GM18861 (cell line): ENCODE results near the gene FGFR4.
"Not testable (repeated sequence)": the region's sequence is repeated elsewhere in the genome, so short reads cannot be mapped to it uniquely, and the experiment has no call there.

Experiments used
- ATAC-seq: cut with Tn5 transposase; IDR thresholded peaks from one replicate; pipeline ENCODE4 v1.9.1; 2021; ENCODE audit not compliant: unreplicated experiment

FGFR4 gene

DNA sequence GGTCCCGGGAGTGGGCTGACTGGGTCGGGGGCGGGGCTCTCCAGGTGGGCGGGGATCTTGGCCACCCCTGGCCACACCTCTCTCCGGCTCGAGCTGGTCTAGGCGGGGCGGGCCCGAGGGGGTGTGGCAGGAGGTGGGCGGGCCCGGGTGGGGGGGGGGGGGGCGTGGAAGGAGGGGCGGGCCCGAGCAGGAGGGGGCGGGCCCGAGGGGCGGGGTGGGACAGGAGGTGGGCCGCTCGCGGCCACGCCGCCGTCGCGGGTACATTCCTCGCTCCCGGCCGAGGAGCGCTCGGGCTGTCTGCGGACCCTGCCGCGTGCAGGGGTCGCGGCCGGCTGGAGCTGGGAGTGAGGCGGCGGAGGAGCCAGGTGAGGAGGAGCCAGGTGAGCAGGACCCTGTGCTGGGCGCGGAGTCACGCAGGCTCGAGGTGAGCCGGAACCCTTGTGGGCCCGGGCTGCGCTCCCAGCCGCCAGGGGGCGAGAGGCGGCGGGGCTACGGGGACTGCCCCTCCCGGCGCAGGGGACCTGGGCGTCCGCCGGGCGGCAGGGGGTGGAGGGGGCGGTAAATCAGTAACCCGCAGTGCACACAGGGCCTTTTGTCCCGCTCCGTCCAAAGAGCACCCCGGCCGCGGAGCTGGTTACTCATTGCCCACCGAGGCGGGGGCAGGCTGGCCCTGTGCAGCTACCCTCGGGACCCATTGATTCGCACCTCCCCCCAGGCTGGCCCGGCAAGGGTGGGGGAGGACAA is at the start of gene FGFR4:
TSS of gene FGFR4 (plus strand) at position 262 of the 744 bp plus-strand sequence. CDS start 2,688 bp downstream, outside the sequence.
- ATAC-seq = peak; percentile 63

DNA sequence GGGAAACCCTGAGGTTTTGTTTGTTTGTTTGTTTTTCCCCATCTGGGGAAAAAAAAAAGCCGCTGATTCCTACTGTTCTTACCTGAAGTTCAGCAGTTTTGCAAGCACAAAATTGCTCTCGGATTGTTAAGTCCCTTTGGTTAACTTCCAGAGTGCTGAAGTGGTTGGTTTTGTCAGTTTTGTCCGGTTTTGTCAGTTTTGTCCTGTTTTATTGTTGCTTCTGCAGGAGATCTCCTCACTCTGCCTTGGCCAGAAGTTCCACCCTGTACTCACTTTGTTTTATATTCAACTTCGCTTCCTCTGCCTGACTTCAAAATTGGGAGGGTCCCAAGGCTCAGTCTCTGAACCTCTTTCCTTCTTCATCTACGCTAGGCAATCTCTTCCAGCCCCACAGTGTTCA is 49.8 kb upstream of the FGFR4 start:
- ATAC-seq = no peak

DNA sequence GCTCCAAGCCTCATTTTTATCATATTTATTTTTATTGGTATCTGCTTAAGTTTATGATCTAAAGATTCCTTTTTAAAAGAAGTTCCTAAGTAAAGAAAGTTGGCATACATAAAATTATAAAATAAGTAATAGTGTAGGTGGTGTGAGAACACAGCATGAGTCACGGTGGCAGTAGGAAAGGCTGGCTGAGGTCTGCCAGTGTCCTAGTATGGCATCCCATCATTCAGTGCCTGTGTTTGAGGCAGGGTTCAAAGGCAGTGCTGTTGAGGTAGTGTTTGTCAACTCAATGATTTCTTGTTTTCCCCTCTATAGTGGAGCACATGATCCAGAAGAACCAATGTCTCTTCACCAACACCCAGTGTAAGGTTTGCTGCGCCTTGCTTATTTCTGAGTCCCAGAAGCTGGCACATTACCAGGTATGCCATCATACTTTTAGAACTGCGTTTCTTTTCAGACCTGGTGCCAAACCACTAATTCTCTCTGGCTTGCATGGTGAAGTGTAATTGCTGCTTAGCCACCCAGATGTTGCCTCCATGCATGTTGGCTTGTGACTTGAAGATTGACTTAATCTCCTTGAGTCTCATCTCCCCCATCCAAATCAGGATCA is 45.8 kb upstream of the FGFR4 start:
- no peak for ATAC-seq

DNA sequence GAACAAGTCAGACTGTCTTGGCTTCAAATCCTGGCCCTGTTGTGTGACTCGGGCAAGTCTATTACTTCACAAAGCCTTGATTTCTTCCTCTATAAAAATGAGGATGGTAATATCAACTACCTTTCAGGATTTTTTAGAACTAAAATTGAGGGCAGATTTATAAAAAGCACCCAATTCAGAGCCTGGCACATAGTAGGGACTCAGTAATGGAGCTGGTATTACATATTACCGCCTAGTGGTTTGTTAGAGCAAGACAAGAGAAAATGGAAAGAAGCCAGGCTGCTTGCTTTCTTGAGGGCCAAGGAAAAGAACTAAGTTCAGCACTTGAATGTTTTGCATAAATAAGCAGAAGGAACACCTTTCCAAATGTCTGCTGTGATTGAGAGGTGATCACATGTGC is 44.8 kb upstream of the FGFR4 start:
- ATAC-seq = no peak

DNA sequence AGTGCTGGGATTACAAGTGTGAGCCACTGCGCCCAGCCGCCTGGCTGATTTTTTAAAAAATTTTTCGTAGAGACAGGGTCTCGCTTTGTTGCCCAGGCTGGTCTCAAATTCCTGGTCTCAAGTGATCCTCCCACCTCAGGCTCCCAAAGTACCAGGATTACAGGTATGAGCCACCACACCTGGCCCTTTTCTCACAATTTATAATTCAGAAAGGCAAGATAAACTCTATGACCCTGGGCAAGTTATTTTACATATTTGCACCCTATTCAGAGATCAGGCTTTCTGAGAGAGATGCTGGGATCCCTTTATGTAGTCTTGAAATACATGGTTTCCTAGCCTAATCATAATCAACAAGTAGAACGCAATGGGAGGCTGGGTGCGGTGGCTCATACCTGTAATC is 43.6 kb upstream of the FGFR4 start:
- no peak for ATAC-seq

DNA sequence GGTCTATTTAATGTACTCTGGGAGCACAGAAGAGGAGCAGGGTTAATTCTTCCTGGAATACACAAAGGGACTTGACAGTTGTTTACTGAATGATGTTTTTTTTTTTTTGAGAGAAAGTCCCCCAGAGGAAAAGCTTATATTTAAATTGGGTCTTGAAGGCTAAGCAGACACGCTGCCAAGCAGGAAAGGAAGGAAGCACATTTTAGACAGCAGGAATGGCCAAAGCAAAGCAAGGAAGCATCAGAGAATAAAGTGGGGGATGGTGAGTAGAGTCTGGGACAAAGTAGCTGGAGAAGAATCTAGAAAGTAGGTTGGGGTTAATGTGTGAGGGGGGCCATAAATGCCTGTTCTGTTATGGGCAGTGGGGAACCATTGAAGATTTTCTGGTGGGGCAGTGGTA is 42.8 kb upstream of the FGFR4 start:
- no peak for ATAC-seq

DNA sequence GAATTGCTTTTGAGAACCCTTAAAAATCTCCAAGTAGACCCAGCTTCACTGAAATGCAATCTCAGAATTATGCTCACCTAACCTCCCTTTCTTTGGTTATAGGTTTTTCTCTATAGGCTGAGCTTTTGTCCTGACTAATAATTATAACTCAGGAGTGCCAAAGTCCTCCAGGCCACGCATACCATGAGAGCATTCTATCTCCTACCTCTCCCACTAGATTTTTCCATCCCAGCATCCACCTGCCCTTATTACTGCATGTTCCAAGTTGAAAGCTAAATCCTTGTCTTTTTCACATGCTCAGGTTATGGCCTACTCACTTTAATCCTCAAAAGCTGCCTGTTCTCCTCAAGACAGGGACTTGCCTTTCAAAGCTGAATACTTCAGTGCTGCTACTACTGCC is 42.1 kb upstream of the FGFR4 start:
- ATAC-seq = no peak

DNA sequence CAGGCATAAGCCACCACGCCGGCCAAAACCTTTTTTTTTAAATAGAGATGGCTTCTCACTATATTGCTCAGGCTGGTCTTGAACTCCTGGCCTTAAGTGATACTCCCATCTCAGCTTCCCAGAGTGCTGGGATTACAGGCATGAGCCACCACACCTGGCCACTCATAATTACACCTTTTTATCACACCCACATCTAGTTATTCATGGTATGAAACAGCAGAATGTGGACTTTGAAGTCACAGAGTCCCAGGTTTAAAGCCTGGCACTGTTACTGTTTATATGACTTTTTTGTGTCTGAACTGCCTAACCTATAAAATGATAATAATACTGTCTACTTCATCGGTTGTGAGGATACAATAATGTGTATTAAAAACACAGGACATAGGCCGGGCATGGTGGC is 41.1 kb upstream of the FGFR4 start:
- ATAC-seq = no peak

DNA sequence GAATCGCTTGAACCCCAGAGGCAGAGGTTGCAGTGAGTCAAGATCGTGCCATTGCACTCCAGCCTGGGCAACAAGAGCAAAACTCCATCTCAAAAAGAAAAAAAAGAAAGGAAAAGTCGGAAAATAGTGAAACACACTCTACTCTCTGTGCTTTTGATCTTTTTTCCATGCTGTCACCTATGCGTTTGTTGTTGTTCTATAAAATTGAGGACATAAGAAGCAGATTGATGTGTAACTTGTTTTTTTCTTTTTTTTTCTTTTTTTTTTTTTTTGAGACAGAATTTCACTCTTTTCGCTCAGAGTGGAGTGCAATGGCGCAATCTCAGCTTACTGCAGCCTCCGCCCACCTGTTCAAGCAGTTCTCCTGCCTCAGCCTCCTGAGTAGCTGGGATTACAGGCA is 38.2 kb upstream of the FGFR4 start:
- not testable (repeated sequence) for ATAC-seq

DNA sequence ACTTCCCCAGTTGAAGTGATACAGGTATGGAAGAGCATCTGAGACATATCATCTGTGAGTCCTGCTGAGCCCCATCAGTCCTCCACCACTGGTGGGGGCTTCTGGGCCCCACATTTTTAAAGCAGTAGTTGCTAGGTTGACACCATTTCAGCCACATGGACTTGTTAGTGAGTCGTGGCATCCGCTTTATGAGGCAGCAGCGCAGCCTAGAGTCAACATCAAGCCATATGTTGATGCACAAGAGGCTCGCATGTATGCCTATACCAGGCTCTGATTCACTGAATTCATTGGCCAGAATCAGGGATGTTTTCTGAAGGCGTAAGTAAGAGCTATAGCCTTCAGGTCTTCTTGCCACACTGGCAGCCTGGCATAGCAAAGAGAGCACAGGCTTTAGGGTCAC is 37.4 kb upstream of the FGFR4 start:
- ATAC-seq = no peak

DNA sequence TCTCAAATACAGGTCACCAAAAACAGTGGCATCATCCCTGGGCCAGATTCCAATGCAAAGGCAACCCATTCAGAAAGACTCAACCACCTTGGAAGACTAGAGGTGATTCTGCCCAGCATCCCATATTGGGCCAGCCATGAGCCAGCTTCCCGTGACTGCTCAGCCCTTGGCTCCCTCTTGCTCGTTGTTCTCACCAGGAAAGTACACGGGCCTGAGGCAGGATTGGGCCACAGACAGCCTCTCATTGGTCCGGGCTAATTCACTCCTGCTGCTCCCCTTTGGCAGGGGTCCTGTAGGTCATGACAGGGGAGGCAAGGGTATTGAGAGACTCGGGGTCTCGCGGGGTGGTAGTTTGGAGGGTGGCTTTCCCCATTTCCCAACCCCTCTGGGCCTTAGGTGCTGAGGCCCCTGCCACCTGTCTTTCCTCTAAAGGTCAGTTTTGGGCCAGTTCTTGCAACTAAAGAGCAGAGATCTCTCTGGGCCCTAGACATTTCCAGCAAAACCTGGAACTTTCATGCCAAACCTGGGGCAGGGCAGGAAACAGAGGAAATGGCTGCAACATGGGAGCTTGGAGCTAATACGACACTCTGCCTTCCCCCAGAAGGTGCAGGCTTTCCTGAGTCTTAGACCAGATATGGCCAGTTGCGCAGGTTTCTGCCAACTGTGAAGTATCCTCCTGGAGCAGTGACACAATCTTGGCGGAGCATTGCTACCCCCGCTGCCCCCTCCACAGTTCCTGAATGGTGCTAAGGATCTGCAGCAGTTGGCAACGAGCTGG is 22.0 kb upstream of the FGFR4 start:
- ATAC-seq = no peak

DNA sequence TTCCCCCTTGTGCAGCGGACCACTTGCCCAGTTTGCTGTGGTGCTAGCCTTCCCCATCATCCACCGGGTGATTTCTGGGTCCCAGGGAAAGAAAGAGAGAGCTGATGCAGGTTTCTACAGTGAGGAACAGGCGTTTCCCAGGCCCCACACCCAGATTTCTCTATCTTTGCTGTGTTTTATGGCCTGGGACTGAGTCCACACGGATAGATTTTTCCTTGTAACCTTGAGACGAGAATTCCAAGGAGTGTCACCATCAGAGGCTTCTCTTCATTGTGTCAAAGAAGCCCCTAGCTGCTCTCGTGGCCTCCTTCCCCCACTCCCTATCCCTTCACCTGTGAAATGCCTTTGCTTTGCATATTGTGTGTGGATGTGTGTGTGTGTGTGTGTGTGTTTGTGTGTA is 21.2 kb upstream of the FGFR4 start:
- ATAC-seq = no peak

DNA sequence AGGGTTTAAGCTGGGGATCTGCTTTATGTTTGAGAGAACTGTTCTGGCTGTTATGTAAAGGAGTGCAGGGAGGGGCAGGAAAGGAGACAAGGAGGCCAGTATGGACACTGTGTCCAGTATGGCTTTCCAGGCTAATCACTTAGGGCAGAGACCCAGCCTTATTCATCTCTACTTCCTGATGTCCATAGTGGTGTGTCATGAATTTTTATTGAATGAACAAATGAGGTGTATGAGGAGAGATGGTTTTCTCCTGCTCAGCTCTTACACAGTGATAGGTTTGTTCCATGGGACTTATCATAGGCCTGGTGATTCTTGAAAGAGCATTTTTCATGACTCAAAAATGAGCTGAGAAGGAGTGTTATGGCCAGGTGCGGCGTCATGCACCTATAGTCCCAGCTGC is 20.5 kb upstream of the FGFR4 start:
- no peak for ATAC-seq

DNA sequence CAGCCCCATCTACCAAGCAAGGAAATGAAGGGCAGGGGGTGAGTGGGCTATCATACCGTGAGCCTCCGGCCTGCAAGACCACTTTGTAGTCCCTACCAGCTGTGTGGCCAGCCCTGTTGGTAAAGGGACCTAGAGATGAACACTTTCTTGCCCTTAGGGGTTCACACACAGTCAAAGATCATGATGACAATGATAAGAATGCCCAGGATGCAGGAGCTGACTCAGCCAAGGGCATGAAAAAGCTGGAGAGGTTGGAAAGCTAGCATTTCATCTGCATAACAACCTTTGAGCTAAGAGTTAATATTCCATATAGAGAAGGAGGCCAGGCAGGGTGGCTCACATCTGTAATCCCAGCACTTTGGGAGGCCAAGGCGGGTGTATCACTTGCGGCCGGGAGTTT is 19.2 kb upstream of the FGFR4 start:
- ATAC-seq = no peak

DNA sequence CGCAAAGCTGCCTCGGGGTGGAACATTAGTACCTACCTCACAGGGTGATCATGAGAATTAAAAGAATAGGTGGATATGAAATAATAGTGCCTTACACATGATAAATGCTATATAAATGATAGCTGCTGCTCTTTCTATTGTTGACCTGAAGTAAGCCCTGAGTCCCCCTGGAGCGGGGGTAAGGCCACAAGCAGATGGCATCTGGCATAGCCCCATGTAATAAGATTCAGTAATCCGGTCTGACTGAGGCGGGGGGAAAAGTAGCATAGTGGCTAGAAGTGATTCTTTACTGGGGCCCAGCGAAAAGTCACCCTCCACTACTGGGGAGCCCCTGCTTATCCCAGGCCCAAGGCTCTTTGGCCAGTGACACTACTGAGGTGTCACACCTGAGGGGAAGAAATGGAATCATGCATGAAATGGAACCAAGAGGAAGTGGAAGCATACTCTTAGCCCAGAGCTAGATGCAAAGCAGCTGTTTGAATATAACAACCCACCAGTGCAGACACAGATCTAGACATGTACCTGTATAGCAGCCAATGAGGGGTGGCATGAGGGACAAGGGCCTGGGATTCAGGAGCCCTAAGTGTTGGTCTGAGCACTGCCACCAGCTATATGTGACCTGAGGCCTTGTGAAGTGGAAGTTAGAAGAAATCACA is 16.1 kb upstream of the FGFR4 start:
- no peak for ATAC-seq

DNA sequence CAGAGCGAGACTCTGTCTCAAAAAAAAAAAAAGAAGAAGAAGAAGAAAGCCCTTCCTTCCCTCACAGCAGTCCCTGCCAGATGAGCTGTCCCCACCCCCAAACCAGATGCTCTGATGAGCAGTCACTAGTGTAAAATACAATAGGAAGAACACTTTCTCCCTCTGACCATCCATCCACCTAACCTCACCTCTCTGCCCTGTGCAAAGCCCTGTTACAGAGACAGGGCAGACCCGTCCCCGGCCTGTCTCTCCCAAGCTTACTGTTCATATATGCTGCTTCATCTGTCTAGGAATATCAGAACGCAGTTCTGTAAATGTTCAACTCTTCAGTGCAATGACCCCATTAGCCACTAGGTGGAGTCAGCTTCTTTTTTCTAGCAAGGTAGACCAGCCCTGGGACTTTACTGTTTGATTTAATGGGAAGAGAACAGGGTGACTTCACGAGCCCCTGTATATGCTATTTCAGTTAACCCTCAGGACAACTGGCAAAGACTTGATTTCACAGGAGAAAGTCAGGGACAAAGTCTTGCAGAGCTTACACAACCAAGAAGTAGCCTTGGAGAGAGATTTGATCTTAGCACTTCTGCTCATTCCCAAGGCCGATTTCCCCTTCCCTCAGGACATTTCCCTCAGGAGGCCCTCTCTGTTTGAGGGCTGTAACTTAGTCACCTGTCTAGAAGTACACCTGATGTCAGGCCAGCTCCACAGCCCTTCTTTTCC is 14.9 kb upstream of the FGFR4 start:
- peak; percentile 68 for ATAC-seq

DNA sequence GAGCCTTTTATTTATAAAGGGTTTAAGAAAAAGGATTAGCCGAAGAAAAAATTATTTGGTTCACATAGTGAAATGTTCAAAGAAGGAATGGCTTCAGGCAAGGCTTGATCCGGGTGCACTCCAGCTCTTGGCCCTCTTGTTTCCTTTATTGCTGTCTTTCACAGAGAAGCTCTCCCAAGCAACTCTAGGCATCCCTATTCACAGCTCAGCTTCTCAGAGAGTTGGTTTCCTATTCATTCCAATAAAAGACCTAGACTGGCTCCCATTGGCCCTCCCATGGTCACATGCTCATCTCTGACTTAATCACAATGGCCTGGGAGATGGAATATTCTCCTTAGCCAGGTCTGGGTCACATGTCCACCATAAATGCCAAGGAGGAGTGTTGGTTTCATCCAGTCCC is 9.4 kb upstream of the FGFR4 start:
- ATAC-seq = no peak

DNA sequence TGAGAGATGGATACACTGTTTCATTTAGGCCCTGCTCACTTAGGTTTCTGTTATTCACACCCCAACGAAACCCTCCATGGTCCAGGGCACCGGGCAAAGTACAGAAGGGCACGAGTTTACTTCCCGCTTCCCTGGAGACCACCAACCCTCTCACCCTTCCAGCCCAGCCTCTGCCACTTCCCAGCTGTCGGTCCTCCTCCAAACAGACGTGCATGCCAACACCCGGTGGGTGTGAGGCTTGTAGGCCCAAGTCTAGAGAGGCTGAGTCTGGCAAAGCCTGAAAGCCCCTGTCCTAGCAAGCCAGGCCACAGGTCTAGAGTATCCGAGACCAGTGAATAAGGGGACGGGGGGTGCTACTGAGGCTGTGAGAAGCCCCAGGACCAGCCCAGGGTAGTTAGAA is 7.1 kb upstream of the FGFR4 start:
- no peak for ATAC-seq

DNA sequence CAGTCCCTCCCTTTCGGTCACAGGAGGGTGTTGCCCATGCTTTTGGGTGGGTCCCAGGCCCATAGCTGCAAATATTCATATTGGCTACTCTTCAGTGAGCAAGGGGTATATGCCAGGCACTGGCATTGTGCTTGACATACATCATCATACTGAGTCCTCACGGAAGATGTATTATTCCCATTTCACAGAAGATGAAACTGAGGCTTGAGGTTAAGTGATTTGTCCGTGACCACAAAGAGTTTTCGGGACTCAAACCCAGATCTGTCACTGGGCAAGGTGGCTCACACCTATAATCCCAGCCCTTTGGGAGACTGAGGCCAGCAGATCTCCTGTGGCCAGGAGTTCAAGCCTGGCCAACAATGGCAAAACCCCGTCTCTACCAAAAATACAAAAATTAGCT is 6.5 kb upstream of the FGFR4 start:
- ATAC-seq = no peak

DNA sequence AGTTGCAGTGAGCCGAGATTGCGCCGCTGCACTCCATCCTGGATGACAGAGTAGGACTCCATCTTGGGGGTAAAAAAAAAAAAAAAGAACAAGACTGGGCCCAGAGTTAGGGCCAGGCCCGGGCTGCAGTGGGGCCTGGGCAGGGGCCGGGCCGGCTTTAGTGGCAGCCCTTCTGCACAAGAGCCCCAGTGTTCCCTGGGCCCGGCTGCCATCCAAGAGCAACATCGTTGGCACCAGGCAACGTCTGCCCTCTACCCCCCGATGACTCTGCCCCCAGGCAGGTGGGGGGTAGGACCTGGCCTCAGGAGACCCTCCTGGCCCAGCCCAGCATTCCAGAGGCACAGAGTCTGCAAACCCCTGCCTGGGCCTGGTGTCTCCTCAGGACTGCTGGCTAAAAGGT is 4.9 kb upstream of the FGFR4 start:
- no peak for ATAC-seq

DNA sequence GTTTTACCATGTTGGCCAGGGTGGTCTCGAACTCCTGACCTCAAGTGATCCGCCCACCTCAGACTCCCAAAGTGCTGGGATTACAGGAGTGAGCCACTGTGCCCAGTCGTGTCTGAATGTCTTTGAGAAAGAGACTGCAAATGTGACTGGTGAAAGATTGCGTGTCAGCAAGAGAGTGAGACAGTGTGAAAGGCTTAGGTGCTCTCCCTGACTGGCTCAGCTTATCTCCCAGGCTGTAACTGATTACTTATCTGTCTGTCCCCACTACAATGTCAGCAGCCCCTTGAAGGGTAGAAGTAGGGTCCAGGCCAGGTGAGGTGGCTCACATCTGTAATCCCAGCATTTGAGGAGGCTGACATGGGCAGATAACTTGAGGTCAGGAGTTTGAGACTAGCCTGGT is 3.4 kb upstream of the FGFR4 start:
- ATAC-seq = no peak
